Measurements from ENCODE around the gene CCDC127. TPM values are rescaled to one million over a fixed set of nuclear protein-coding genes. Genes with fewer than 3 reads are reported as not detected.
A peak's percentile ranks its signal among the peaks of the same experiment; 100 is the strongest.

The CCDC127 gene
- total and polyA plus RNA-seq, 3 experiments from 2014 or later, result 5.3 to 8.3 (median 7.2) TPM

- Histone ChIP-seq H3K36me3 (ENCODE audit: insufficient read depth, low read length) (no peaks in the 10 kb centered on the region), H3K9me3 (ENCODE audit: low read length) (no peaks in the 10 kb centered on the region), H3K27me3 (ENCODE audit: insufficient read depth, low read length, poor library complexity, severe bottlenecking) (peaks cover 5% of the 10 kb centered on the region), H3K4me1 (ENCODE audit: insufficient read depth, low read length) (peaks cover 5% of the 10 kb centered on the region), H3K4me3 (ENCODE audit: low read length) (no peak overlapping the region), H3K27ac (ENCODE audit: low read depth, low read length) (no peak overlapping the region)
- peak in 1 of 5 donors; percentile 42 for DNase-seq
- Mint-ChIP-seq H3K9me3 (no peaks in the 10 kb centered on the region), H3K4me3 (no peak overlapping the region), H3K27me3 (peaks cover 5 to 15% of the 10 kb centered on the region in 2 donors), H3K36me3 (no peaks in the 10 kb centered on the region), H3K27ac (no peak overlapping the region), H3K4me1 (peaks cover 6 to 11% (median 6%) of the 10 kb centered on the region in 3 donors)
- ChIA-PET POLR2A (no interaction called here), CTCF (no interaction called here)
Measured at GRCh38 chr5:185095-186070, 32.6 kb downstream of the CCDC127 start.

GRCh38 chr5:184471-184870 lies 33.5 kb downstream of the CCDC127 start:
- ChIA-PET POLR2A (no interaction called here), CTCF (no interaction called here)
- no peaks in the 10 kb centered on the region for H3K36me3 ChIP-seq (ENCODE audit: insufficient read depth, low read length)
- no peak overlapping the region for H3K27ac Mint-ChIP-seq
- peaks cover 5 to 18% of the 10 kb centered on the region in 2 donors for H3K27me3 Mint-ChIP-seq
- H3K4me3 Mint-ChIP-seq, result no peak overlapping the region
- peaks cover 6 to 11% (median 6%) of the 10 kb centered on the region in 3 donors for H3K4me1 Mint-ChIP-seq
- peaks cover 9% of the 10 kb centered on the region for H3K27me3 ChIP-seq (ENCODE audit: insufficient read depth, low read length, poor library complexity, severe bottlenecking)
- H3K4me1 ChIP-seq (ENCODE audit: insufficient read depth, low read length), result peaks cover 5% of the 10 kb centered on the region
- no peaks in the 10 kb centered on the region for H3K36me3 Mint-ChIP-seq
- H3K9me3 Mint-ChIP-seq, result no peaks in the 10 kb centered on the region
- H3K27ac ChIP-seq (ENCODE audit: low read depth, low read length), result no peak overlapping the region
- no peak overlapping the region for H3K4me3 ChIP-seq (ENCODE audit: low read length)
- no peaks in the 10 kb centered on the region for H3K9me3 ChIP-seq (ENCODE audit: low read length)
- no peak for DNase-seq

- no peak for DNase-seq
- Mint-ChIP-seq H3K27me3 (peaks cover 2 to 12% of the 10 kb centered on the region in 2 donors), H3K4me3 (no peak overlapping the region), H3K36me3 (no peaks in the 10 kb centered on the region), H3K9me3 (no peaks in the 10 kb centered on the region), H3K4me1 (no peaks in the 10 kb centered on the region), H3K27ac (no peak overlapping the region)
- H3K4me1 ChIP-seq (ENCODE audit: insufficient read depth, low read length), result no peaks in the 10 kb centered on the region
- H3K27me3 ChIP-seq (ENCODE audit: insufficient read depth, low read length, poor library complexity, severe bottlenecking), result peaks cover 4% of the 10 kb centered on the region
- CTCF ChIA-PET, result no interaction called here
- no peaks in the 10 kb centered on the region for H3K36me3 ChIP-seq (ENCODE audit: insufficient read depth, low read length)
- H3K27ac ChIP-seq (ENCODE audit: low read depth, low read length), result no peak overlapping the region
- POLR2A ChIA-PET, result no interaction called here
- no peak overlapping the region for H3K4me3 ChIP-seq (ENCODE audit: low read length)
- no peaks in the 10 kb centered on the region for H3K9me3 ChIP-seq (ENCODE audit: low read length)
Measured at GRCh38 chr5:182126-182525, 35.8 kb downstream of the CCDC127 start.

- H3K9me3 ChIP-seq (ENCODE audit: low read length), result no peaks in the 10 kb centered on the region
Measured at GRCh38 chr5:181566-181965, 36.4 kb downstream of the CCDC127 start.

GRCh38 chr5:181160-181559 lies 36.8 kb downstream of the CCDC127 start:
- peaks cover 4% of the 10 kb centered on the region for H3K27me3 ChIP-seq (ENCODE audit: insufficient read depth, low read length, poor library complexity, severe bottlenecking)
- H3K4me3 Mint-ChIP-seq, result no peak overlapping the region
- H3K4me1 Mint-ChIP-seq, result no peaks in the 10 kb centered on the region
- H3K4me3 ChIP-seq (ENCODE audit: low read length), result no peak overlapping the region
- H3K27ac Mint-ChIP-seq, result no peak overlapping the region
- H3K27me3 Mint-ChIP-seq, result peaks cover 2 to 12% of the 10 kb centered on the region in 2 donors
- no peaks in the 10 kb centered on the region for H3K9me3 Mint-ChIP-seq
- ChIA-PET POLR2A (no interaction called here), CTCF (interaction anchor here (1.0 kb wide), 1 partner anchor 7 kb away, joined by 6 read pairs; no protein-coding TSS in a partner anchor)
- DNase-seq, result peak in 1 of 5 donors; percentile 29
- H3K4me1 ChIP-seq (ENCODE audit: insufficient read depth, low read length), result no peaks in the 10 kb centered on the region
- no peaks in the 10 kb centered on the region for H3K9me3 ChIP-seq (ENCODE audit: low read length)
- H3K36me3 Mint-ChIP-seq, result no peaks in the 10 kb centered on the region
- no peaks in the 10 kb centered on the region for H3K36me3 ChIP-seq (ENCODE audit: insufficient read depth, low read length)
- H3K27ac ChIP-seq (ENCODE audit: low read depth, low read length), result no peak overlapping the region

More at GRCh38 chr5:181566-181965, 36.4 kb downstream of the CCDC127 start:
- H3K9me3 Mint-ChIP-seq, result no peaks in the 10 kb centered on the region
- Histone ChIP-seq H3K36me3 (ENCODE audit: insufficient read depth, low read length) (no peaks in the 10 kb centered on the region), H3K4me1 (ENCODE audit: insufficient read depth, low read length) (no peaks in the 10 kb centered on the region), H3K27ac (ENCODE audit: low read depth, low read length) (no peak overlapping the region), H3K4me3 (ENCODE audit: low read length) (no peak overlapping the region), H3K27me3 (ENCODE audit: insufficient read depth, low read length, poor library complexity, severe bottlenecking) (peaks cover 4% of the 10 kb centered on the region)
- POLR2A ChIA-PET, result no interaction called here
- H3K4me1 Mint-ChIP-seq, result no peaks in the 10 kb centered on the region
- CTCF ChIA-PET, result no interaction called here
- H3K4me3 Mint-ChIP-seq, result no peak overlapping the region
- peaks cover 2 to 12% of the 10 kb centered on the region in 2 donors for H3K27me3 Mint-ChIP-seq
- no peak overlapping the region for H3K27ac Mint-ChIP-seq
- H3K36me3 Mint-ChIP-seq, result no peaks in the 10 kb centered on the region
- peak in 1 of 5 donors; percentile 26 for DNase-seq

- no peaks in the 10 kb centered on the region for H3K4me1 ChIP-seq (ENCODE audit: insufficient read depth, low read length)
- Mint-ChIP-seq H3K27me3 (peaks cover 2 to 12% of the 10 kb centered on the region in 2 donors), H3K4me1 (no peaks in the 10 kb centered on the region), H3K27ac (no peak overlapping the region), H3K9me3 (no peaks in the 10 kb centered on the region), H3K36me3 (no peaks in the 10 kb centered on the region), H3K4me3 (no peak overlapping the region)
- ChIA-PET POLR2A (no interaction called here), CTCF (interaction anchor here (1.0 kb wide), 1 partner anchor 8 kb away, joined by 6 read pairs; no protein-coding TSS in a partner anchor)
- H3K9me3 ChIP-seq (ENCODE audit: low read length), result no peaks in the 10 kb centered on the region
- no peak overlapping the region for H3K27ac ChIP-seq (ENCODE audit: low read depth, low read length)
- H3K36me3 ChIP-seq (ENCODE audit: insufficient read depth, low read length), result no peaks in the 10 kb centered on the region
- no peak for DNase-seq
- peaks cover 4% of the 10 kb centered on the region for H3K27me3 ChIP-seq (ENCODE audit: insufficient read depth, low read length, poor library complexity, severe bottlenecking)
- no peak overlapping the region for H3K4me3 ChIP-seq (ENCODE audit: low read length)
Measured at GRCh38 chr5:180286-180918, 37.6 kb downstream of the CCDC127 start.

- Histone ChIP-seq H3K27ac (ENCODE audit: low read depth, low read length) (no peak overlapping the region), H3K4me3 (ENCODE audit: low read length) (no peak overlapping the region), H3K4me1 (ENCODE audit: insufficient read depth, low read length) (no peaks in the 10 kb centered on the region), H3K27me3 (ENCODE audit: insufficient read depth, low read length, poor library complexity, severe bottlenecking) (peaks cover 4% of the 10 kb centered on the region), H3K36me3 (ENCODE audit: insufficient read depth, low read length) (no peaks in the 10 kb centered on the region), H3K9me3 (ENCODE audit: low read length) (no peaks in the 10 kb centered on the region)
- Mint-ChIP-seq H3K27me3 (peaks cover 2 to 14% of the 10 kb centered on the region in 2 donors), H3K4me1 (no peaks in the 10 kb centered on the region), H3K27ac (no peak overlapping the region), H3K4me3 (no peak overlapping the region), H3K36me3 (no peaks in the 10 kb centered on the region), H3K9me3 (no peaks in the 10 kb centered on the region)
- DNase-seq, result peak in 1 of 5 donors; percentile 36
- CTCF ChIA-PET, result no interaction called here
- POLR2A ChIA-PET, result no interaction called here
Measured at GRCh38 chr5:179401-179800, 38.6 kb downstream of the CCDC127 start.

- Mint-ChIP-seq H3K4me1 (no peaks in the 10 kb centered on the region), H3K27ac (no peak overlapping the region), H3K4me3 (no peak overlapping the region), H3K36me3 (no peaks in the 10 kb centered on the region), H3K9me3 (no peaks in the 10 kb centered on the region), H3K27me3 (peaks cover 2 to 23% of the 10 kb centered on the region in 2 donors)
- no peak overlapping the region for H3K4me3 ChIP-seq (ENCODE audit: low read length)
- CTCF ChIA-PET, result no interaction called here
- H3K27ac ChIP-seq (ENCODE audit: low read depth, low read length), result no peak overlapping the region
- no peak for DNase-seq
- H3K27me3 ChIP-seq (ENCODE audit: insufficient read depth, low read length, poor library complexity, severe bottlenecking), result peaks cover 4% of the 10 kb centered on the region
- POLR2A ChIA-PET, result no interaction called here
- H3K4me1 ChIP-seq (ENCODE audit: insufficient read depth, low read length), result no peaks in the 10 kb centered on the region
- H3K9me3 ChIP-seq (ENCODE audit: low read length), result no peaks in the 10 kb centered on the region
- no peaks in the 10 kb centered on the region for H3K36me3 ChIP-seq (ENCODE audit: insufficient read depth, low read length)
Measured at GRCh38 chr5:178110-178509, 39.8 kb downstream of the CCDC127 start.

All from CD8-positive, alpha-beta memory T cell (primary cell).